ENCODE results near the gene TIMM9.

The TIMM9 gene, protein sequence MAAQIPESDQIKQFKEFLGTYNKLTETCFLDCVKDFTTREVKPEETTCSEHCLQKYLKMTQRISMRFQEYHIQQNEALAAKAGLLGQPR

DNA sequence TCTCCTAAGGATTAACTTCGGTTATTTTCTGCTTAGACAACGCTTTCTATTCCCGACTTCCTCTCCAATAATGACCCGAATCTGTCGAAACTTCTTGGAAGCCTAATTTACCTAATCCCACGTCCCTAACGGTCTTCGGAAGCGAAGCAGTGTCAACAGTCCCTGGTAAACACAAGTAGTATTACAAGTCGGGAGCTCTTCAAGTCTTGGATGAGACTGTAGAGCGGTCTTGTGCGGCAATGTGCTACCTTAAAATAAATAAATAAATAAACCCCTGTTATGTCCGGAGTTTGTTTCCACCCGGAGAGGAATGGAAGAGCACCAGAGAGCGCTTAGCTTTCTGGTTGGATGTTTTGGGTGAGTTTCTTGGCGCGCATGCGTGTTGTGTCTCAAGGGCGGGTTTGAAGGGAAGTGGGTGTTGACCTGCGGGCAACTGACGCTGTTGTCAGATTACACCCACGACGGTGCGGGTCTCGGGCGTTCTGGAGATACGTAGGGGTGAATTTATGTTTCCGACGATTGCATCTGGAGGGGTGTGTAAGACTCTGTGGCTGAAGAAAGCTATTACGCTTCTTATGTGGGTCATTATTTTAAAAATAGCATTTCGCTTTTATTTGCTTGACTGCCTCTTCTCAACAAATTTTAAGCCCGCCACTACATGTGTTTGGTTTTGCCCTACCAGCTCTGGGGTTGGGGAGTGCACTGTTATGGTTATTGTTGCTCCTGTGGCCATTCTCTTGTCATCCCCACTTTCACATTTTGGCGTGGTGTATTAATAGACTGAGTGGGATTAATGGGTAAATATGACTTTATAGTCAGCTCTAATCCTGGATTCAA, at the start of gene TIMM9, which contains the start of gene KIAA0586:
Gene TIMM9, minus strand, starts transcription at position 251 of the 837 bp plus-strand sequence. CDS start 15,586 bp downstream, outside the sequence.
Gene KIAA0586, plus strand, starts transcription at position 439 of the 837 bp plus-strand sequence. CDS start 546 bp downstream, outside the sequence.
- peak within 1 kb of the TSS; percentile 87 for H3K9ac ChIP-seq (ENCODE audit: low read depth, low read length)
- H3K27me3 ChIP-seq (ENCODE audit: control insufficient read depth, insufficient read depth, low read length), result no peaks in the 10 kb centered on the region
- H3K36me3 ChIP-seq (ENCODE audit: control insufficient read depth, insufficient read depth, low read length), result peaks cover 38% of the 10 kb centered on the region
- H3K4me1 ChIP-seq (ENCODE audit: control insufficient read depth, insufficient read depth, low read length), result 0 out of 2 replicates have a peak, but pooled peaks cover 4% of the 10 kb centered on the region
- H3K4me3 ChIP-seq (ENCODE audit: low read depth, low read length), result peak within 1 kb of the TSS; percentile 95
- peak within 1 kb of the TSS; percentile 83 for H3K27ac ChIP-seq (ENCODE audit: low read depth, low read length)
- no peaks in the 10 kb centered on the region for H3K9me3 ChIP-seq (ENCODE audit: control insufficient read depth, insufficient read depth, low read length)

DNA sequence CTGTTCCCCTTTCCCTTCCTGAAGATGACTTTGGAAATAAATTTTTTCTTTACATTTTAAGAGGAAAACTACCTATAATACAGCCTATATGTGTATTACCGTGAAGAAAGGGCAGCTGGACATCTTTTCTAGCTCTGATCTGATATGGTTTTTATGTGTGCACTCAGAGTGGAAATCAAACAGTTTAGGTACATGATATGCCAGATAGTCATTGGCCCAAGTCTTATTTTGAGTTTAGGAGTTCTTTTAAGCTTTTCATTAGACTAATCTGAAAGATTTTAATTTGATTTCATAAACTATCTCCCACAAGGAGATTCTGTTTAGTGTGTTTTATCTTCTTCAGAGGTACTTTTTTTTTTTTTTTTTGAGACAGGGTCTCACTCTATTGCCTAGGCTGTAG, 49.0 kb upstream of the TIMM9 start:
- Histone ChIP-seq H3K9ac (ENCODE audit: low read depth, low read length) (no peak overlapping the region), H3K27me3 (ENCODE audit: control insufficient read depth, insufficient read depth, low read length) (no peaks in the 10 kb centered on the region), H3K9me3 (ENCODE audit: control insufficient read depth, insufficient read depth, low read length) (no peaks in the 10 kb centered on the region), H3K4me1 (ENCODE audit: control insufficient read depth, insufficient read depth, low read length) (no peaks in the 10 kb centered on the region), H3K36me3 (ENCODE audit: control insufficient read depth, insufficient read depth, low read length) (peaks cover 33% of the 10 kb centered on the region), H3K27ac (ENCODE audit: low read depth, low read length) (no peak overlapping the region), H3K4me3 (ENCODE audit: low read depth, low read length) (no peak overlapping the region)

DNA sequence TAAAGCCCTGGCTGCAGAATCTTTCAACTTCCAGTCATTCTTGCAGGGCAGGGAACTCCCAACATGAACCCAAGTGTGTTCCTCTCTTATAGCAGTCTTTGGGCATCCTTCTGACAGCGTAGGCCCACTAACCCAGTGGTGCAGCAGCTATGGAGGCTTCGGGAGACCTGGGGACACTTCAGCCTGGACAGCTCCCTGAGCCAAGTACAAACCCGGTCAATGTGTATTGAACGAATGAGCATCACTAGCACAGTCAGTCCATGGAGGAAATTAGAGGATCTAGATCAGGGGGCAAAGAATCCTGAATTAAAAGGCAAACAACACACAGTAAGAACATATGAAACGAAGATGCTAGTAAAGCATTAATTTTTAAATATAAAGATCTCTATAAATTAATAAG, 42.0 kb upstream of the TIMM9 start:
- no peaks in the 10 kb centered on the region for H3K27me3 ChIP-seq (ENCODE audit: control insufficient read depth, insufficient read depth, low read length)
- H3K27ac ChIP-seq (ENCODE audit: low read depth, low read length), result no peak overlapping the region
- peaks cover 55% of the 10 kb centered on the region for H3K36me3 ChIP-seq (ENCODE audit: control insufficient read depth, insufficient read depth, low read length)
- no peaks in the 10 kb centered on the region for H3K9me3 ChIP-seq (ENCODE audit: control insufficient read depth, insufficient read depth, low read length)
- H3K4me3 ChIP-seq (ENCODE audit: low read depth, low read length), result no peak overlapping the region
- H3K4me1 ChIP-seq (ENCODE audit: control insufficient read depth, insufficient read depth, low read length), result no peaks in the 10 kb centered on the region
- H3K9ac ChIP-seq (ENCODE audit: low read depth, low read length), result no peak overlapping the region

DNA sequence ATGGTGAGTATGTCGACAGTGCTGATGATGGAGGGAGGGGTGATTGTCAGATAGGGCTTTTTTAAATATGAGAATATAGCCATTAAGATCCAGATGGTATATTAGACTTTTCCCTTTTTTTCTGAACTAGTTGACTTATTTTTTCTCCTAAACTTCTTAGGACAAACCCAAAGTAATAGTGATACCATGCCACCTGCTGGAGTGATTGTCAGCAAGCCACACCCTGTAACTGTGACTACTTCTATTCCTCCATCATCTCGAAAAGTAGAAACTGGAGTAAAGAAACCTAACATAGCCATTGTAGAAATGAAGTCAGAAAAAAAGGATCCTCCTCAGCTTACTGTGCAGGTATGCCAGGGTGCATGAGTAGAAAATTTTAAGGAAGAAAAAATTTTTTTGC, 40.2 kb upstream of the TIMM9 start:
- no peaks in the 10 kb centered on the region for H3K4me1 ChIP-seq (ENCODE audit: control insufficient read depth, insufficient read depth, low read length)
- H3K9ac ChIP-seq (ENCODE audit: low read depth, low read length), result no peak overlapping the region
- no peak overlapping the region for H3K27ac ChIP-seq (ENCODE audit: low read depth, low read length)
- peaks cover 60% of the 10 kb centered on the region for H3K36me3 ChIP-seq (ENCODE audit: control insufficient read depth, insufficient read depth, low read length)
- no peaks in the 10 kb centered on the region for H3K9me3 ChIP-seq (ENCODE audit: control insufficient read depth, insufficient read depth, low read length)
- no peak overlapping the region for H3K4me3 ChIP-seq (ENCODE audit: low read depth, low read length)
- H3K27me3 ChIP-seq (ENCODE audit: control insufficient read depth, insufficient read depth, low read length), result no peaks in the 10 kb centered on the region

DNA sequence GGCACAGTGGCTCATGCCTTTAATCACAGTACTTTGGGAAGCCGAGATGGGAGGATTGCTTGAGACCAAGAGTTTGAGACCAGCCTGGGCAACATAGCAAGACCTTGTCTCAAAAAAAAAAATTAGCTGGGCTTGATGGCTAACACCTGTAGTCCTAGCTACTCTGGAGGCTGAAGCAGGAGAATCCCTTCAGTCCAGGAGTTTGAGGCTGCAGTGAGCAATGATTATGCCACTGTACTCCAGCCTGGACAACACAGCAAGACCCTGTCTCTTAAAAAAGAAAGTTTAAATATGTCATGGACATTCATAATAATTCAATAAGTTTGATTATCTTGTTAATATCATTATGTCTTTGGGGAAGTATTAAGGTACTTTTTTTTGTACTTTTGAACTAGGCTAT, 39.1 kb upstream of the TIMM9 start:
- Histone ChIP-seq H3K4me3 (ENCODE audit: low read depth, low read length) (no peak overlapping the region), H3K27me3 (ENCODE audit: control insufficient read depth, insufficient read depth, low read length) (no peaks in the 10 kb centered on the region), H3K36me3 (ENCODE audit: control insufficient read depth, insufficient read depth, low read length) (peaks cover 58% of the 10 kb centered on the region), H3K4me1 (ENCODE audit: control insufficient read depth, insufficient read depth, low read length) (no peaks in the 10 kb centered on the region), H3K9ac (ENCODE audit: low read depth, low read length) (no peak overlapping the region), H3K9me3 (ENCODE audit: control insufficient read depth, insufficient read depth, low read length) (no peaks in the 10 kb centered on the region), H3K27ac (ENCODE audit: low read depth, low read length) (no peak overlapping the region)

DNA sequence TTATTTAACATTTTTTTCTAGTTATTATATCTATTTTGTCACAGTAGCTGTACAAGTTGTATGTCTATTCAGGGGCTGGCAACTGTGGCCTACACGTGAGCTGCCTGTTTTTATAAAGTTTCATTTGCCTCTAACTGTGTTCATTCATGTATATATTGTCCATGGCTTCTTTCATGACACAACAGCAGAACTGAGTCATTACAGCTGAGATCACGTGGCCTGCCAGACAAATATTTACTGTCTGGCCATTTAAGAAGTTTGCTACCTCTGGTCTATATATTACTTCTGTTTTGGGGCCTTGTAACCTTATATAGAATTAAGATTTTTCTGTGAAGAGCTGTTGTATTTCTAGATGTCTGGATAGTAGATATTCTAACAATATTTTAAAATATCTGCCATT, 38.1 kb upstream of the TIMM9 start:
- Histone ChIP-seq H3K36me3 (ENCODE audit: control insufficient read depth, insufficient read depth, low read length) (peaks cover 59% of the 10 kb centered on the region), H3K9me3 (ENCODE audit: control insufficient read depth, insufficient read depth, low read length) (no peaks in the 10 kb centered on the region), H3K9ac (ENCODE audit: low read depth, low read length) (no peak overlapping the region), H3K4me3 (ENCODE audit: low read depth, low read length) (no peak overlapping the region), H3K27ac (ENCODE audit: low read depth, low read length) (no peak overlapping the region), H3K4me1 (ENCODE audit: control insufficient read depth, insufficient read depth, low read length) (no peaks in the 10 kb centered on the region), H3K27me3 (ENCODE audit: control insufficient read depth, insufficient read depth, low read length) (no peaks in the 10 kb centered on the region)

DNA sequence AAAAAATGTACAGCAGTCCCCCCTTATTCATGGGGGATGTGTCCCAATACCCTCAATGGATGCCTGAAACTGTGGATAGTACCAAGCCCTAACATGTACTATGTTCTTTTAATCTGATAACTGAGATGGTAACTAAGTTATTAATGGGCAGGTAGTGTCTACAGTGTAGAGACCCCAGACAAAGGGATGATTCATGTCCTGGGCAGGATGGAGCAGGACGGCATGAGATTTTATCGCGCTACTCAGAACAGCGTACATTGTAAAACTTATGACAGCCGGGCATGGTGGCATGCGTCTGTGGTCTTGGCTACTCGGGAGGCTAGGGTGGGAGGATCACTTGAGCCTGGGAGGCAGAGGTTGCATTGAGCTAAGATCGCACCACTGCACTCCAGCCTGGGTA, 37.3 kb upstream of the TIMM9 start:
- Histone ChIP-seq H3K4me1 (ENCODE audit: control insufficient read depth, insufficient read depth, low read length) (no peaks in the 10 kb centered on the region), H3K4me3 (ENCODE audit: low read depth, low read length) (no peak overlapping the region), H3K9me3 (ENCODE audit: control insufficient read depth, insufficient read depth, low read length) (no peaks in the 10 kb centered on the region), H3K27ac (ENCODE audit: low read depth, low read length) (no peak overlapping the region), H3K9ac (ENCODE audit: low read depth, low read length) (no peak overlapping the region), H3K27me3 (ENCODE audit: control insufficient read depth, insufficient read depth, low read length) (no peaks in the 10 kb centered on the region), H3K36me3 (ENCODE audit: control insufficient read depth, insufficient read depth, low read length) (peaks cover 63% of the 10 kb centered on the region)

DNA sequence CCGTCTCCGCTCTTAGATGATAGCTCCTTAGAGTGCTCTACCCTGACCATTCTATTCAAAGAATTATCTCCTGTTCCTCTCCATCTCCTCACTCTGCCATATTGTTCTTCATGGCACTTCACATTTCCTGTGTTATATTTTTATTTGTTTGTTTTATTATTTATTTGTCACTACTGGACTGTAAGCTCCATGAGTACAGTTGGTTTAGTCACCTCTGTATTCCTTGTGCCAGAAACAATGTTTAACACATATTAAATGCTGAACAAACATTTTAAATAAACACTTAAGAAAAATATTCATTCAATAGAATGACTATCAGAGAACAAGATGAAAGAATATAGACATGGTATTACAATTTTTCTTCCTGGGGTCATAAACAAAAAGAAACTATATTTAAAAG, 35.8 kb upstream of the TIMM9 start:
- Histone ChIP-seq H3K9ac (ENCODE audit: low read depth, low read length) (no peak overlapping the region), H3K4me3 (ENCODE audit: low read depth, low read length) (no peak overlapping the region), H3K36me3 (ENCODE audit: control insufficient read depth, insufficient read depth, low read length) (peaks cover 59% of the 10 kb centered on the region), H3K4me1 (ENCODE audit: control insufficient read depth, insufficient read depth, low read length) (no peaks in the 10 kb centered on the region), H3K27ac (ENCODE audit: low read depth, low read length) (no peak overlapping the region), H3K27me3 (ENCODE audit: control insufficient read depth, insufficient read depth, low read length) (no peaks in the 10 kb centered on the region), H3K9me3 (ENCODE audit: control insufficient read depth, insufficient read depth, low read length) (no peaks in the 10 kb centered on the region)

DNA sequence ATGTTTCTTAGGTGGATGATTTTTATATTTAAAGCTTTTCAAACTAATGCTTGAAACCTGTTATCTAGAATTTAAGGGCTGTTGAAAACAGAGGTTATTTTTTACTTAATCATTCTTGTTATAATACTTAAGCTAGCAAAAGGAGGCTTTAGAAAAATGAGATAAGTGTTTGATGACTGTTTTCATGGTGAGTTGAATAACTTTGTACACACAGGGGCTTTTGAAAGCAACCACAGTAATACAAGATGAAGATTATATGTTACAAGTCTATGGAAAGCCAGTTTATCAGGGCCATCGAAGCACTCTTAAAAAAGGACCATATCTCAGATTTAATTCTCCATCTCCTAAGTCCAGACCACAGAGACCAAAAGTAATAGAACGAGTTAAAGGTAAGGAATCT, 33.4 kb upstream of the TIMM9 start:
- Histone ChIP-seq H3K36me3 (ENCODE audit: control insufficient read depth, insufficient read depth, low read length) (peaks cover 53% of the 10 kb centered on the region), H3K9ac (ENCODE audit: low read depth, low read length) (no peak overlapping the region)

DNA sequence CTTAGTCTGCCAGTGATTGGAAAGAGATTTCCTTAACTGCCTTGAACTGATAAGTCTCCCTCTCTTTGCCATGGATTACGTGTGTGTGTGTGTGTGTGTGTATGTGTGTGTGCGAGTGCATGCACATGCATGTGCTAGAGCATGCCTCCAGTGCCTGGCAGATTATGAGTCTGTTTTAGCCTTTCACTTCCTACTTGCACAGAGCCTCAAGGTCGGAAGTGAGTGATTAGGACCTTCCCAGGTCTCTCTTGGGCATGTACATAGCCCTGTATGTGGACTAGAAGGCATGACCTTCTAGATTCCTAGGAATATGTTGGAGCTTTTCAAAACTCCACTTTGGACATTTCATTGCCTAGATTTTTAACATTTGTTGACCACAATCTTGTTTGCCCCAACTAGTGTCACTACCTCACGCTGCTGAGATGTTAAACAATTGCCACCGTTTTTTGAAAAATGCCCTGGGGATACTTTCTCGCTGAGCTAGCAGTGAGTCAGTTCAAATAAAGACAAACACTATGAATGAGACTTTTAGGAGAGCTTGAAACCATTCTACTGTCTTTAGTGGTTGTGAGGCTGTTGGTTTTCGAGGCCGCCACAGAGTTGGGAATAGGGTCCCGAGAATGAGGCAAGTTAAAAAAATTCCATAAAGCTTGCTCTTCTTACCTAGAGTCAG, 28.4 kb upstream of the TIMM9 start:
- Histone ChIP-seq H3K36me3 (ENCODE audit: control insufficient read depth, insufficient read depth, low read length) (peaks cover 49% of the 10 kb centered on the region), H3K9ac (ENCODE audit: low read depth, low read length) (no peak overlapping the region), H3K27me3 (ENCODE audit: control insufficient read depth, insufficient read depth, low read length) (no peaks in the 10 kb centered on the region), H3K27ac (ENCODE audit: low read depth, low read length) (peak overlapping the region; percentile 37), H3K4me3 (ENCODE audit: low read depth, low read length) (no peak overlapping the region), H3K4me1 (ENCODE audit: control insufficient read depth, insufficient read depth, low read length) (no peaks in the 10 kb centered on the region), H3K9me3 (ENCODE audit: control insufficient read depth, insufficient read depth, low read length) (no peaks in the 10 kb centered on the region)

More for the DNA sequence above, 33.4 kb upstream of the TIMM9 start:
- H3K4me1 ChIP-seq (ENCODE audit: control insufficient read depth, insufficient read depth, low read length), result no peaks in the 10 kb centered on the region
- H3K9me3 ChIP-seq (ENCODE audit: control insufficient read depth, insufficient read depth, low read length), result no peaks in the 10 kb centered on the region
- H3K27ac ChIP-seq (ENCODE audit: low read depth, low read length), result no peak overlapping the region
- H3K4me3 ChIP-seq (ENCODE audit: low read depth, low read length), result no peak overlapping the region
- H3K27me3 ChIP-seq (ENCODE audit: control insufficient read depth, insufficient read depth, low read length), result no peaks in the 10 kb centered on the region

DNA sequence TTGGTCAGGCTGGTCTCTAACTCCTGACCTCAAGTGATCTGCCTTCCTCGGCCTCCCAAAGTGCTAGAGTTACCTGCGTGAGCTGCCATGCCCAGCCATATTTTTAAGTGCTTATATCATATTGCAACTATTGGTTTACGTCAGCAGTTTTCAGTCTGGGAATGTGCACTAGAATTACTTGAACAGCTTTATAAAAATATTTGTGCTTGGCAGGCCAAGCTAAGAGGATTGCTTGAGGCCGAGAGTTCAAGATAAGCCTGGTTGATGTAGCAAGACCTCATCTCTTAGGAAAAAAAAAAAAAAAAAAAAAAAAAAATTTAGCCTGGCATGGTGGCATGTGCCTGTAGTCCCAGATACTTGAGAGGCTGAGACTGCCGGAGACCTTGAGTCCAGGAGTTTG, 17.3 kb upstream of the TIMM9 start:
- H3K9ac ChIP-seq (ENCODE audit: low read depth, low read length), result no peak overlapping the region

More for the DNA sequence above, 17.3 kb upstream of the TIMM9 start:
- Histone ChIP-seq H3K4me3 (ENCODE audit: low read depth, low read length) (no peak overlapping the region), H3K36me3 (ENCODE audit: control insufficient read depth, insufficient read depth, low read length) (peaks cover 44% of the 10 kb centered on the region), H3K4me1 (ENCODE audit: control insufficient read depth, insufficient read depth, low read length) (no peaks in the 10 kb centered on the region), H3K27me3 (ENCODE audit: control insufficient read depth, insufficient read depth, low read length) (no peaks in the 10 kb centered on the region), H3K9me3 (ENCODE audit: control insufficient read depth, insufficient read depth, low read length) (no peaks in the 10 kb centered on the region), H3K27ac (ENCODE audit: low read depth, low read length) (no peak overlapping the region)
